GM12878 (cell line): ENCODE data around the gene CIDEA.

Experiments used
- BCLAF1 ChIP-seq: fragments of 450-650 bp; IDR thresholded peaks from 2 replicates; pipeline ENCODE4 v1.6.1; 2017; ENCODE audit warnings: antibody characterized with exemption, mild to moderate bottlenecking, moderate library complexity
- CTCF ChIP-seq, 3 experiments: IDR thresholded peaks in 2 of 3; conservative IDR thresholded peaks in 1 of 3; 2 replicates each; pipeline ENCODE4 v1.5.1; 2011; ENCODE audit warnings: low read depth in 3 of 3, low read length in 3 of 3, mild to moderate bottlenecking in 3 of 3, control low read depth in 2 of 3, moderate library complexity in 2 of 3, inconsistent platforms in 1 of 3, mixed read lengths in 1 of 3; ENCODE audit not compliant: control insufficient read depth in 2 of 3, insufficient read depth in 1 of 3; ENCODE audit errors: extremely low read depth in 1 of 3
- EZH2 ChIP-seq: IDR thresholded peaks from 2 replicates; pipeline ENCODE4 v1.6.1; 2012; ENCODE audit warnings: low read depth, mild to moderate bottlenecking, control low read depth, inconsistent platforms, low read length, borderline replicate concordance; ENCODE audit not compliant: control insufficient read depth
- LARP7 ChIP-seq: fragments of 450-650 bp; IDR thresholded peaks from 2 replicates; pipeline ENCODE4 v1.6.1; 2017; ENCODE audit warnings: mild to moderate bottlenecking
- NR2F1 ChIP-seq: fragments of 450-650 bp; conservative IDR thresholded peaks from 2 replicates; pipeline ENCODE4 v1.6.1; 2017; ENCODE audit warnings: mild to moderate bottlenecking
- POLR2A ChIP-seq: IDR thresholded peaks from 2 replicates; pipeline ENCODE4 v1.6.1; 2011; ENCODE audit warnings: low read depth, mild to moderate bottlenecking, low read length
- POLR2AphosphoS5 ChIP-seq: IDR thresholded peaks from 2 replicates; pipeline ENCODE4 v1.6.1; 2011; ENCODE audit warnings: mild to moderate bottlenecking, low read length, inconsistent platforms
- SMARCA5 ChIP-seq: fragments of 450-650 bp; IDR thresholded peaks from 2 replicates; pipeline ENCODE4 v1.6.1; 2017; ENCODE audit warnings: mild to moderate bottlenecking
- SMC3 ChIP-seq: IDR thresholded peaks from 2 replicates; pipeline ENCODE4 v1.6.1; 2011; ENCODE audit warnings: low read length, improper control_type of control experiment, borderline replicate concordance

- TF ChIP-seq CTCF (IDR thresholded peaks at IDR 0.05 in 2 of 3, conservative IDR thresholded peaks at IDR 0.05 in 1 of 3; ENCODE audit: control insufficient read depth in 2 of 3, extremely low read depth in 1 of 3, insufficient read depth in 1 of 3, low read depth in 3 of 3, low read length in 3 of 3) (no peak), EZH2 (no peak), SMARCA5 (no peak), POLR2AphosphoS5 (no peak), SMC3 (no peak), POLR2A (no peak), NR2F1 (no peak), LARP7 (no peak), BCLAF1 (no peak)
Observed at GRCh38 chr18:12236141-12236540, 18.0 kb upstream of the CIDEA start.
